Measurements from ENCODE around the gene ANKIB1. TPM values are rescaled to one million over a fixed set of nuclear protein-coding genes. Genes with fewer than 3 reads are reported as not detected.

ANKIB1 gene
- total RNA-seq, 4 donors from 2014 or later, result 34.1 to 66.1 (median 58.2) TPM

- Histone ChIP-seq H3K27me3 (no peaks in the 10 kb centered on the region), H3K4me1 (peaks cover 13% of the 10 kb centered on the region), H3K27ac (peak overlapping the region; percentile 97), H3K36me3 (peaks cover 21% of the 10 kb centered on the region), H3K9me3 (no peaks in the 10 kb centered on the region), H3K4me3 (peak overlapping the region; percentile 94)
- no peak for DNase-seq (ENCODE audit: low spot score in 2 of 2)
- WGBS, result 58% methylated on average over 19 of the region's 21 CpGs
- TF ChIP-seq CTCF (IDR thresholded peaks at IDR 0.05), result peak in 1 of 2 donors; percentile 92
- no peak for TF ChIP-seq POLR2AphosphoS5 (IDR thresholded peaks at IDR 0.05)
- TF ChIP-seq POLR2A (IDR thresholded peaks at IDR 0.05), result no peak
- TF ChIP-seq EP300 (IDR thresholded peaks at IDR 0.05), result no peak
These were observed 201.1 kb downstream of the ANKIB1 start for GRCh38 chr7:92446869-92447344.

- peak; percentile 92 for DNase-seq (ENCODE audit: low spot score in 2 of 2)
- TF ChIP-seq CTCF (IDR thresholded peaks at IDR 0.05), result peak in 1 of 2 donors; percentile 94
- peak in 1 of 2 donors; percentile 42 for TF ChIP-seq POLR2A (IDR thresholded peaks at IDR 0.05)
- peak in 2 of 3 donors; percentile 64 to 67 for TF ChIP-seq POLR2AphosphoS5 (IDR thresholded peaks at IDR 0.05)
- no peak for TF ChIP-seq EP300 (IDR thresholded peaks at IDR 0.05)
- Histone ChIP-seq H3K4me1 (peaks cover 13% of the 10 kb centered on the region), H3K36me3 (peaks cover 27% of the 10 kb centered on the region), H3K27ac (peak within 1 kb of the TSS; percentile 97), H3K9me3 (no peaks in the 10 kb centered on the region), H3K27me3 (no peaks in the 10 kb centered on the region), H3K4me3 (peak within 1 kb of the TSS; percentile 94)
- 0% methylated on average over 21 of the region's 87 CpGs for WGBS
These were observed 201.8 kb downstream of the ANKIB1 start, which contains the start of gene GATAD1 for GRCh38 chr7:92447345-92448204. Gene GATAD1 (plus strand): TSS chr7:92447482. CDS start chr7:92447730, 248 bp downstream.

DNA sequence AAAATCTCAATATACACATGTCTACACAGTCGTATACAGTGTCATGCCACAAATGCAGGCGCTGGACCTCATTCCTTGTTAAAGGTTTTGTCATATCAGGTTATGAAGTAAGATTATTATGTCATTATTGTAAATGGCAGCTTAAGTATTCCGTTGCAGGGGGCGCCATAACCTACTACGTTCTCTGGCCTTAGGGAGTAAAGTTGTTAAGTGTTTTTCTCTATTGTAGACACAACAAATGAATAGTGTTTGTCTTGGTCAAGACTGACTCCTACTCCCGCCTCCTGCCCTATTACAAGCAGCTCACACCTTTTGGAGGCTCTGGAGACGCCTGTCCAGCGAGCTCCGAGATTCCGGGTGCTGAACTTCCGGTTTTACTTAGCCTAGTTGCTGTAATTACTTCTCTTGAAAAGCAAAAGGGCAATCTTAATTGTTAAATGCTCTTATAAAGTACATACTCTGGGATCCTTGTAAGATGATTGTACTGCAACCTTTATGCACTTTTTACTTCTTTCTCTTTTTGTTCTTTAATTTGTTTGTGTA lies 202.5 kb downstream of the ANKIB1 start:
- H3K4me3 ChIP-seq, result peak overlapping the region; percentile 94
- peaks cover 13% of the 10 kb centered on the region for H3K4me1 ChIP-seq
- WGBS, result 0% methylated on average over 11 of the region's 11 CpGs
- peaks cover 34% of the 10 kb centered on the region for H3K36me3 ChIP-seq
- no peaks in the 10 kb centered on the region for H3K27me3 ChIP-seq
- DNase-seq (ENCODE audit: low spot score in 2 of 2), result no peak
- peak overlapping the region; percentile 97 for H3K27ac ChIP-seq
- no peaks in the 10 kb centered on the region for H3K9me3 ChIP-seq
- TF ChIP-seq CTCF (IDR thresholded peaks at IDR 0.05), result peak; percentile 8 to 19
- no peak for TF ChIP-seq EP300 (IDR thresholded peaks at IDR 0.05)

Other genes starting within 250 kb of the ANKIB1 start
- gene CYP51A1, start 111.5 kb upstream of the ANKIB1 start, total RNA-seq, result 10 to 100 TPM; 18.1 to 88.0 (median 52.2) TPM
- gene LRRD1, start 66.8 kb upstream of the ANKIB1 start, total RNA-seq, result under 1 TPM in 1 of 4 donors, not detected in 3; 0.29 TPM
- 100 to 1,000 TPM in 1 of 4 donors, 10 to 100 TPM in 3; 46.8 to 102 (median 60.1) TPM for gene KRIT1, start 60 bp upstream of the ANKIB1 start, total RNA-seq
- gene GATAD1, start 201.5 kb downstream of the ANKIB1 start, total RNA-seq, result 10 to 100 TPM; 11.6 to 70.6 (median 17.8) TPM
- under 1 TPM in 1 of 4 donors, not detected in 3; 0.15 TPM for gene ERVW-1, start 232.0 kb downstream of the ANKIB1 start, total RNA-seq

Data from suprapubic skin (tissue), 4 donors.